ENCODE results near the gene NEXN. TPM values are rescaled to one million over a fixed set of nuclear protein-coding genes. Genes with fewer than 3 reads are reported as not detected.

The NEXN gene
- total RNA-seq, 2 experiments from 2014 or later: 3.3 to 3.4 TPM

GRCh38 chr1:77948841-77949424, 60.5 kb downstream of the NEXN start:
- Mint-ChIP-seq H3K4me3 (no peak overlapping the region), H3K9me3 (ENCODE audit: insufficient read depth) (no peaks in the 10 kb centered on the region), H3K4me1 (ENCODE audit: low read depth) (peaks cover 27% of the 10 kb centered on the region), H3K36me3 (ENCODE audit: low read depth) (peaks cover 65% of the 10 kb centered on the region), H3K27me3 (ENCODE audit: low read depth) (no peaks in the 10 kb centered on the region), H3K27ac (no peak overlapping the region)
- DNase-seq (no peak), ATAC-seq (no peak)
- POLR2A ChIA-PET: no interaction called here
- CTCF ChIA-PET: interaction anchor here (1.6 kb wide), 1 partner anchor 30 kb away, joined by 3 read pairs; the partner anchor contains the start of gene FUBP1

- ChIA-PET CTCF (interaction anchor here (1.3 kb wide), 1 partner anchor 28 kb away, joined by 3 read pairs; the partner anchor contains the start of gene FUBP1), POLR2A (interaction anchor here (0.8 to 1.6 kb wide), 4 partner anchors 9 to 53 kb away, joined by 3 to 5 read pairs (median 4); partner anchors contain the start of genes DNAJB4 and FUBP1)
- no peak for DNase-seq
- Mint-ChIP-seq H3K36me3 (ENCODE audit: low read depth) (peaks cover 68% of the 10 kb centered on the region), H3K4me3 (no peak overlapping the region), H3K27me3 (ENCODE audit: low read depth) (no peaks in the 10 kb centered on the region), H3K4me1 (ENCODE audit: low read depth) (peaks cover 27% of the 10 kb centered on the region), H3K9me3 (ENCODE audit: insufficient read depth) (no peaks in the 10 kb centered on the region), H3K27ac (no peak overlapping the region)
- ATAC-seq: no peak
Observed at GRCh38 chr1:77950873-77951272, 62.4 kb downstream of the NEXN start.

GRCh38 chr1:77951328-77951727, 62.9 kb downstream of the NEXN start:
- ChIA-PET CTCF (interaction anchor here (1.3 kb wide), 1 partner anchor 27 kb away, joined by 3 read pairs; the partner anchor contains the start of gene FUBP1), POLR2A (interaction anchor here (0.8 to 1.6 kb wide), 4 partner anchors 9 to 53 kb away, joined by 3 to 5 read pairs (median 4); partner anchors contain the start of genes DNAJB4 and FUBP1)
- Mint-ChIP-seq H3K36me3 (ENCODE audit: low read depth) (peaks cover 68% of the 10 kb centered on the region), H3K27me3 (ENCODE audit: low read depth) (no peaks in the 10 kb centered on the region), H3K4me1 (ENCODE audit: low read depth) (peaks cover 27% of the 10 kb centered on the region), H3K9me3 (ENCODE audit: insufficient read depth) (no peaks in the 10 kb centered on the region), H3K4me3 (no peak overlapping the region), H3K27ac (no peak overlapping the region)
- DNase-seq (no peak), ATAC-seq (no peak)

GRCh38 chr1:77953907-77954306, 65.5 kb downstream of the NEXN start:
- no peak overlapping the region for H3K27ac Mint-ChIP-seq
- H3K4me3 Mint-ChIP-seq: no peak overlapping the region
- ATAC-seq (no peak), DNase-seq (no peak)
- peaks cover 61% of the 10 kb centered on the region for H3K36me3 Mint-ChIP-seq (ENCODE audit: low read depth)
- peaks cover 16% of the 10 kb centered on the region for H3K4me1 Mint-ChIP-seq (ENCODE audit: low read depth)
- no peaks in the 10 kb centered on the region for H3K27me3 Mint-ChIP-seq (ENCODE audit: low read depth)
- H3K9me3 Mint-ChIP-seq (ENCODE audit: insufficient read depth): no peaks in the 10 kb centered on the region
- POLR2A ChIA-PET: interaction anchor here (3.0 kb wide), 1 partner anchor 25 kb away, joined by 9 read pairs; the partner anchor contains the start of gene FUBP1
- CTCF ChIA-PET: interaction anchor here (1.3 to 1.8 kb wide), 2 partner anchors 11 to 15 kb away, joined by 3 to 4 read pairs; no protein-coding TSS in a partner anchor

GRCh38 chr1:77954521-77954920, 66.1 kb downstream of the NEXN start:
- no peaks in the 10 kb centered on the region for H3K9me3 Mint-ChIP-seq (ENCODE audit: insufficient read depth)
- peaks cover 12% of the 10 kb centered on the region for H3K4me1 Mint-ChIP-seq (ENCODE audit: low read depth)
- CTCF ChIA-PET: interaction anchor here (1.3 to 2.1 kb wide), 3 partner anchors 10 to 160 kb away, joined by 3 to 5 read pairs (median 4); no protein-coding TSS in a partner anchor
- DNase-seq (no peak), ATAC-seq (no peak)
- POLR2A ChIA-PET: interaction anchor here (3.0 kb wide), 1 partner anchor 24 kb away, joined by 9 read pairs; the partner anchor contains the start of gene FUBP1
- H3K27me3 Mint-ChIP-seq (ENCODE audit: low read depth): no peaks in the 10 kb centered on the region
- H3K4me3 Mint-ChIP-seq: no peak overlapping the region
- H3K36me3 Mint-ChIP-seq (ENCODE audit: low read depth): peaks cover 61% of the 10 kb centered on the region
- no peak overlapping the region for H3K27ac Mint-ChIP-seq

- H3K9me3 Mint-ChIP-seq (ENCODE audit: insufficient read depth): no peaks in the 10 kb centered on the region
- DNase-seq (no peak), ATAC-seq (no peak)
- ChIA-PET CTCF (interaction anchor here (1.0 to 2.1 kb wide), 3 partner anchors 13 to 159 kb away, joined by 3 to 5 read pairs (median 3); partner anchors contain the start of gene FUBP1), POLR2A (interaction anchor here (1.5 to 3.0 kb wide), 3 partner anchors 11 to 23 kb away, joined by 4 to 9 read pairs (median 5); partner anchors contain the start of gene FUBP1)
- no peaks in the 10 kb centered on the region for H3K27me3 Mint-ChIP-seq (ENCODE audit: low read depth)
- peaks cover 13% of the 10 kb centered on the region for H3K4me1 Mint-ChIP-seq (ENCODE audit: low read depth)
- H3K36me3 Mint-ChIP-seq (ENCODE audit: low read depth): peaks cover 71% of the 10 kb centered on the region
- no peak overlapping the region for H3K4me3 Mint-ChIP-seq
- H3K27ac Mint-ChIP-seq: no peak overlapping the region
Observed at GRCh38 chr1:77955709-77956108, 67.3 kb downstream of the NEXN start.

GRCh38 chr1:77956464-77956863, 68.0 kb downstream of the NEXN start:
- ATAC-seq (no peak), DNase-seq (no peak)
- H3K36me3 Mint-ChIP-seq (ENCODE audit: low read depth): peaks cover 71% of the 10 kb centered on the region
- H3K27me3 Mint-ChIP-seq (ENCODE audit: low read depth): no peaks in the 10 kb centered on the region
- peaks cover 7% of the 10 kb centered on the region for H3K4me1 Mint-ChIP-seq (ENCODE audit: low read depth)
- H3K9me3 Mint-ChIP-seq (ENCODE audit: insufficient read depth): no peaks in the 10 kb centered on the region
- H3K4me3 Mint-ChIP-seq: no peak overlapping the region
- ChIA-PET CTCF (interaction anchor here (2.1 kb wide), 1 partner anchor 158 kb away, joined by 5 read pairs; no protein-coding TSS in a partner anchor), POLR2A (interaction anchor here (1.5 to 3.0 kb wide), 3 partner anchors 10 to 22 kb away, joined by 4 to 9 read pairs (median 5); partner anchors contain the start of gene FUBP1)
- H3K27ac Mint-ChIP-seq: no peak overlapping the region

- Mint-ChIP-seq H3K27me3 (ENCODE audit: low read depth) (no peaks in the 10 kb centered on the region), H3K9me3 (ENCODE audit: insufficient read depth) (no peaks in the 10 kb centered on the region), H3K36me3 (ENCODE audit: low read depth) (peaks cover 73% of the 10 kb centered on the region), H3K4me1 (ENCODE audit: low read depth) (peaks cover 3% of the 10 kb centered on the region), H3K4me3 (no peak overlapping the region), H3K27ac (no peak overlapping the region)
- ATAC-seq (no peak), DNase-seq (no peak)
- ChIA-PET POLR2A (interaction anchor here (1.8 kb wide), 1 partner anchor 20 kb away, joined by 7 read pairs; the partner anchor contains the start of gene FUBP1), CTCF (no interaction called here)
Observed at GRCh38 chr1:77958391-77958790, 70.0 kb downstream of the NEXN start.

GRCh38 chr1:77958850-77959249, 70.4 kb downstream of the NEXN start:
- no peak overlapping the region for H3K4me3 Mint-ChIP-seq
- H3K36me3 Mint-ChIP-seq (ENCODE audit: low read depth): peaks cover 74% of the 10 kb centered on the region
- CTCF ChIA-PET: no interaction called here
- ATAC-seq: no peak
- no peaks in the 10 kb centered on the region for H3K9me3 Mint-ChIP-seq (ENCODE audit: insufficient read depth)
- POLR2A ChIA-PET: no interaction called here
- peaks cover 3% of the 10 kb centered on the region for H3K4me1 Mint-ChIP-seq (ENCODE audit: low read depth)
- no peak for DNase-seq
- H3K27me3 Mint-ChIP-seq (ENCODE audit: low read depth): no peaks in the 10 kb centered on the region
- H3K27ac Mint-ChIP-seq: no peak overlapping the region

GRCh38 chr1:77961392-77961791, 73.0 kb downstream of the NEXN start:
- DNase-seq: no peak
- peak overlapping the region; percentile 22 for H3K27ac Mint-ChIP-seq
- ChIA-PET CTCF (interaction anchor here (2.0 kb wide), 1 partner anchor 11 kb away, joined by 4 read pairs; no protein-coding TSS in a partner anchor), POLR2A (no interaction called here)
- no peak for ATAC-seq
- peaks cover 75% of the 10 kb centered on the region for H3K36me3 Mint-ChIP-seq (ENCODE audit: low read depth)
- H3K27me3 Mint-ChIP-seq (ENCODE audit: low read depth): no peaks in the 10 kb centered on the region
- H3K9me3 Mint-ChIP-seq (ENCODE audit: insufficient read depth): no peaks in the 10 kb centered on the region
- H3K4me1 Mint-ChIP-seq (ENCODE audit: low read depth): peaks cover 9% of the 10 kb centered on the region
- no peak overlapping the region for H3K4me3 Mint-ChIP-seq

- POLR2A ChIA-PET: interaction anchor here (1.6 to 2.0 kb wide), 2 partner anchors 10 to 12 kb away, joined by 5 to 11 read pairs; partner anchors contain the start of gene FUBP1
- Mint-ChIP-seq H3K27me3 (ENCODE audit: low read depth) (no peaks in the 10 kb centered on the region), H3K27ac (peak overlapping the region; percentile 51), H3K4me3 (no peak overlapping the region), H3K9me3 (ENCODE audit: insufficient read depth) (no peaks in the 10 kb centered on the region), H3K4me1 (ENCODE audit: low read depth) (peaks cover 37% of the 10 kb centered on the region), H3K36me3 (ENCODE audit: low read depth) (peaks cover 70% of the 10 kb centered on the region)
- no peak for DNase-seq
- no peak for ATAC-seq
- CTCF ChIA-PET: interaction anchor here (1.4 kb wide), 2 partner anchors 9 to 12 kb away, joined by 4 to 8 read pairs; partner anchors contain the start of gene FUBP1
Observed at GRCh38 chr1:77966291-77966690, 77.9 kb downstream of the NEXN start.

- Mint-ChIP-seq H3K4me1 (ENCODE audit: low read depth) (peaks cover 56% of the 10 kb centered on the region), H3K4me3 (no peak overlapping the region)
- POLR2A ChIA-PET: interaction anchor here (1.0 kb wide), 2 partner anchors 9 to 34 kb away, joined by 3 to 6 read pairs; partner anchors contain the start of genes DNAJB4 and FUBP1
Observed at GRCh38 chr1:77970192-77970591, 81.8 kb downstream of the NEXN start.

More at GRCh38 chr1:77970192-77970591, 81.8 kb downstream of the NEXN start:
- CTCF ChIA-PET: no interaction called here
- H3K27ac Mint-ChIP-seq: no peak overlapping the region
- no peaks in the 10 kb centered on the region for H3K27me3 Mint-ChIP-seq (ENCODE audit: low read depth)
- no peaks in the 10 kb centered on the region for H3K9me3 Mint-ChIP-seq (ENCODE audit: insufficient read depth)
- ATAC-seq: no peak
- DNase-seq: no peak
- H3K36me3 Mint-ChIP-seq (ENCODE audit: low read depth): peaks cover 55% of the 10 kb centered on the region

All from activated CD8-positive, alpha-beta T cell treated with anti-CD3 and anti-CD28 coated beads, Interleukin-2, amount 10 ng/mL, durations not matched to agents 7 days and 5 days (primary cell).